NCI-H1105 (cell line): Measurements from ENCODE around the gene IFNA17.
"Not testable (repeated sequence)": the region's sequence is repeated elsewhere in the genome, so short reads cannot be mapped to it uniquely, and the experiment has no call there.

ENCODE experiments used
- DNase-seq: peaks from one replicate; lab custom pipeline; 2025; lab: John Stamatoyannopoulos, UW

IFNA17 gene

DNA sequence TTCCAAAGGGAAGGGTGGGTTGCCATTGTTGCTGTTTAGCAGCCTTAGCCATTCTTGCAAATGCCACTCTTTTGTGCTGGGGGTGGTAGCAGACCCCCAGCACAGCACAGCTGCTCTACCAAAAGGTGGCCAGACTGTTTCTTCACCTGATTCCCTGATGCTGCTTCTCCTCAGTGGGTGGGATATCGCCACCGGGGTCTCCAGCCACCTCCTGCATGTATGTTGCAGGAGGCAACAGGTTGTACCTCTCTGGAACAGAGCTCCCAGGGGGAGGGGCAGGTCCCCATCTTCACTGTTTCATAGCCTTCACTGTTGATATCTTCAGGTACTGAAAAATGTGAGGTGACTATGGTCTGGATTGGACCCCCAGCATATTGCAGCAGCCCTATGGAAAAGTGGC is 17.2 kb downstream of the IFNA17 start:
- not testable (repeated sequence) for DNase-seq

DNA sequence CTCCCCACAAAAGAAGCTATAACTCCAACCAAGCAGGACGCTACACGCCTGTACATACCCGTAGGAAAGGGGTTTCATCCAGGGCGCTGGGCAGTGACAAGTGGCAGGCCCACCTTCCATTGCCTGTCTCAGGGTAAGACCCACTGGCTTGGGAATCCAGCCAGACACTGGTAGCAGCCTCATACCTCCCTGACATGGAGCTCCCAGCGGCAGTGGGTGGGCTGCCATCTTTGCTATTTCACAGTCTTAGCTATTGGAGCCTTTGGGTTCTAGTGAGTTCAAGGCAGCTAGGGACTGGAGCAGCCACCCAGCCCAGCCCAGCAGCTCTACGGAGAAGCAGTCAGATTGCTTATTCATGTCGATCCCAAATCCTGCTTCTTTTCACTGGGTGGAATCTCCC is 17.7 kb downstream of the IFNA17 start:
- no peak for DNase-seq

DNA sequence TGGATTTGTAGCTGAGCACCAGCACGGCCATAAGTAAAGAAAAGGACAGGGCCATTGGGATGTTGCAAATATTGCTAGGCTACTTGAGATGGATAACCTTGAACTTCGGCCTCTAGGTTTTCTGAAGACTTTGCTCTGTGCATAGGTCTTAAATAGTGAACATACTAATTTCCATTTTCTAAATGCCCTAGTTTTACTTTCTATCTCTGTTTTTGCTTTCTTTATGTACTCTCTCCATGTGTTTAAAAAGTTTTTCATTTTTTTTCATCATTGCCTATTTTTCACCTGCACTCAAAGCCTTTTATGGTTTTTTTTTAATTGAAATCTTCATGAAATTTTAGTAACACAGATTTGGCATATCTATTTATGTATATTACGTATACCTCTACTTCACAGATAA is 21.0 kb downstream of the IFNA17 start, which contains the start of gene IFNA10:
Gene IFNA10, minus strand, starts transcription at position 101 of the 400 bp plus-strand sequence. Its CDS starts 46 bp downstream, at position 55.
- not testable (repeated sequence) for DNase-seq

DNA sequence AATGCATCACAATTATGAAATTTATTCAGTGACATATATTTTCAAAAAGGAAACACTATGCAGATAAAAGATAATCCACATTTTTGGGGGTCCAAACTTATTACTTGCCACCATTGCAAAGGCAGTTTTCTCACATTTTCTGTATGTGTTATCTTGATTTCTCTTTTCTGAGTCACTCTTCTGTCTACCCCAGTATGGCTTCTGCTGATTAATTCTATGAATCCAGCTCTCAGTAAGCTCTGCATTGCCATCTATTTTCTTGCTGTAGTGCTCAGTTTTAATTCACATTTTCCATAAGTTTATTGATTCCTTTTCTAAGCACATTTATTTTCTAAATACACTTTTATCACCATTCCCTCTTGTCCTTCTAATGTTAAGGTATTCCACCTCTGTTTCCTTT is 22.8 kb downstream of the IFNA17 start:
- no peak for DNase-seq

DNA sequence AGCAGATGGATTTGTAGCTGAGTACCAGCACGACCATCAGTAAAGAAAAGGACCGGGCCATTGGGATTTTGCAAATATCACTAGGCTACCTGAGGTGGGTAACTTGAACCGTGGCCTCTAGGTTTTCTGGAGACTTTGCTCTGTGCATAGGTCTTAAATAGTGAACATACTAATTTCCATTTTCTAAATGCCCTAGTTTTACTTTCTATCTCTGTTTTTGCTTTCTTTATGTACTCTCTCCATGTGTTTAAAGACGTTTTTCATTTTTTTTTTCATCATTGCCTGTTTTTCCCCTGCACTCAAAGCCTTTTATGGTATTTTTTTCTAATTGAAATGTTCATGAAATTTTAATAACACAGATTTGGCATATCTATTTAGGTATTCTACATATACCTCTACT is 25.9 kb downstream of the IFNA17 start, which contains the start of gene IFNA7:
Gene IFNA7, minus strand, starts transcription at position 101 of the 400 bp plus-strand sequence. Its CDS starts 40 bp downstream, at position 61.
- DNase-seq, result not testable (repeated sequence)

DNA sequence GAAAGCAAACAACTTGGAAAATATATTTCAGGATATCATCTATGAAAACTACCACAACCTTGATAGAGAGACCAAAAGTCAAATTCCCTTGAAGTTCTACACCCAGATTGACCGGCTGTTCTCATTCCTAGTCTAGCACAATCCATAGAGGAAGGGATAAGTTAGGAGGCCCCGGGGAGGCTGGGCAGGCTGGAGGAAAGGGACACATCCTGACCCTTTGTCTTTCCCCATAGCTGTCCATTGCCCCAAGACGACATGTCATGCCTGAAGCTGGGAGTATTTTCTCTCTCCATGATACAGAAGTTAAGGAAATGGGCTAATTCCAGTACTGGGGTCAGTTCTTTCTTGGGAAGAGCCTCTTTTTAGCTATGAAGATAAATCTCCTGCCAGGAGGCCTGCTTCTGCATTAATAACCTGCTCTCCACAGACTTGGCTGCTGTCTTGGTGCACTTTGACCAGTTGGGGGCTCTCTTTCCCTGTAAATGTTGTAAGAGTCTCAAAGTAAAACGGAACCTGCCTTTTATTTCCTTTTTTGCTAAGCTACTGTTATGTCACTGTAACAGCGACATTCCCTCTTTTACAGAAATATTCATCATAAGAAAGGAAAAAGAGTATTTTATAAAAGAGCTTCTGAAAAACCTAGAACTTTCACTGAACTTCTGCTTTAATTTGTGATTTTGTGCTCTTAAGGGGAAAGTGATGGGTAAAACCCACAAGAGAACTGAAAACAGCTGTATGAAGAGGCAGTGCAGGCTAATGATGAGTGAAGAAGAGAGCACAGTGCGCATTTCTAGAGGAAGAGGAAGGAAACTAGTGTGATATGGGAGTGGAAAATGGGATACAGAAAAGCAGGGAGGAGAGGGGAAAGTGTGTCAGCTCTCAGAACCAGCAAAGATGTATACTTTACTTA is 32.9 kb downstream of the IFNA17 start:
- DNase-seq, result not testable (repeated sequence)

DNA sequence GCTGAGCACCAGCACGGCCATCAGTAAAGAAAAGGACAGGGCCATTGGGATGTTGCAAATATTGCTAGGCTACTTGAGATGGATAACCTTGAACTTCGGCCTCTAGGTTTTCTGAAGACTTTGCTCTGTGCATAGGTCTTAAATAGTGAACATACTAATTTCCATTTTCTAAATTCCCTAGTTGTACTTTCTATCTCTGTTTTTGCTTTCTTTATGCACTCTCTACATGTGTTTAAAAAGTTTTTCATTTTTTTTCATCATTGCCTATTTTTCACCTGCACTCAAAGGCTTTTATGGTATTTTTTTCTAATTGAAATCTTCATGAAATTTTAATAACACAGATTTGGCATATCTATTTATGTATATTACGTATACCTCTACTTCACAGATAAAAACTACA is 40.5 kb downstream of the IFNA17 start, which contains the start of gene IFNA4:
Gene IFNA4, minus strand, starts transcription at position 101 of the 400 bp plus-strand sequence. Its CDS starts 56 bp downstream, at position 45.
- DNase-seq, result not testable (repeated sequence)

DNA sequence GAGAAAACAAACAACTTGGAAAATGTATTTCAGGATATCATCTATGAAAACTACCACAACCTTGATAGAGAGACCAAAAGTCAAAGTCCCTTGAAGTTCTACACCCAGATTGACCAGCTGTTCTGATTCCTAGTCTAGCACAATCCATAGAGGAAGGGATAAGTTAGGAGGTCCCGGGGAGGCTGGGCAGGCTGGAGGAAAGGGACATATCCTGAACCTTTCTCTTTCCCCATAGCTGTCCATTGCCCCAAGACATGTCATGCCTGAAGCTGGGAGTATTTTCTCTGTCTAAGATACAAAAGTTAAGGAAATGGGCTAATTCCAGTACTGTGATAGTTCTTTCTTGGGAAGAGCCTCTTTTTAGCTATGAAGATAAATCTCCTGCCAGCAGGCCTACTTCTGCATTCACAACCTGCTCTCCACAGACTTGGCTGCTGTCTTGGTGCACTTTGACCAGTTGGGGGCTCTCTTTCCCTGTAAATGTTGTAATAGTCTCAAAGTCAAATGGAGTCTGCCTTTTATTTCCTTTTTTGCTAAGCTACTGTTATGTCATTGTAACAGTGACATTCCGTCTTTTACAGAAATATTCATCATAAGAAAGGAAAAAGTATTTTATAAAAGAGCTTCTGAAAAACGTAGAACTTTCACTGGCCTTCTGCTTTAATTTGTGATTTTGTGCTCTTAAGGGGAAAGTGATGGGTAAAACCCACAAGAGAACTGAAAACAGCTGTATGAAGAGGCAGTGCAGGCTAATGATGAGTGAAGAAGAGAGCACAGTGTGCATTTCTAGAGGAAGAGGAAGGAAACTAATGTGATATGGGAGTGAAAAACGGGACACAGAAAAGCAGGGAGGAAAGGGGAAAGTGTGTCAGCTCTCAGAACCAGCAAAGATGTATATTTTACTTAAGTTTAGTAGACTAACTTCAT is 44.9 kb downstream of the IFNA17 start:
- DNase-seq, result not testable (repeated sequence)
